Activated CD8-positive, alpha-beta memory T cell treated with anti-CD3 and anti-CD28 coated beads for 1 hour (primary cell): ENCODE measurements around the gene RAB36.

Experiments used
- DNase-seq, 2 donors: peaks; one replicate each; pipeline ENCODE4 v3.0.0-alpha.2; 2020; ENCODE audit warnings: low read depth in 1 of 2; ENCODE audit errors: extremely low read depth in 1 of 2

Gene RAB36

DNA sequence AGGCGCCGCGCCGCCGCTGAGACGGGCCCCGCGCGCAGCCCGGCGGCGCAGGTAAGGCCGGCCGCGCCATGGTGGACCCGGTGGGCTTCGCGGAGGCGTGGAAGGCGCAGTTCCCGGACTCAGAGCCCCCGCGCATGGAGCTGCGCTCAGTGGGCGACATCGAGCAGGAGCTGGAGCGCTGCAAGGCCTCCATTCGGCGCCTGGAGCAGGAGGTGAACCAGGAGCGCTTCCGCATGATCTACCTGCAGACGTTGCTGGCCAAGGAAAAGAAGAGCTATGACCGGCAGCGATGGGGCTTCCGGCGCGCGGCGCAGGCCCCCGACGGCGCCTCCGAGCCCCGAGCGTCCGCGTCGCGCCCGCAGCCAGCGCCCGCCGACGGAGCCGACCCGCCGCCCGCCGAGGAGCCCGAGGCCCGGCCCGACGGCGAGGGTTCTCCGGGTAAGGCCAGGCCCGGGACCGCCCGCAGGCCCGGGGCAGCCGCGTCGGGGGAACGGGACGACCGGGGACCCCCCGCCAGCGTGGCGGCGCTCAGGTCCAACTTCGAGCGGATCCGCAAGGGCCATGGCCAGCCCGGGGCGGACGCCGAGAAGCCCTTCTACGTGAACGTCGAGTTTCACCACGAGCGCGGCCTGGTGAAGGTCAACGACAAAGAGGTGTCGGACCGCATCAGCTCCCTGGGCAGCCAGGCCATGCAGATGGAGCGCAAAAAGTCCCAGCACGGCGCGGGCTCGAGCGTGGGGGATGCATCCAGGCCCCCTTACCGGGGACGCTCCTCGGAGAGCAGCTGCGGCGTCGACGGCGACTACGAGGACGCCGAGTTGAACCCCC lies 35.8 kb downstream of the RAB36 start:
- no peak for DNase-seq

- no peak for DNase-seq
These were observed 36.5 kb downstream of the RAB36 start for GRCh38 chr22:23181721-23182308.

- DNase-seq, result no peak
These were observed 37.2 kb downstream of the RAB36 start for GRCh38 chr22:23182309-23183060.

- no peak for DNase-seq
These were observed 37.9 kb downstream of the RAB36 start for GRCh38 chr22:23183061-23183698.

- DNase-seq, result no peak
These were observed 39.0 kb downstream of the RAB36 start for GRCh38 chr22:23184100-23184763.

- no peak for DNase-seq
These were observed 39.5 kb downstream of the RAB36 start for GRCh38 chr22:23184764-23185113.

GRCh38 chr22:23187211-23187610 lies 41.9 kb downstream of the RAB36 start:
- no peak for DNase-seq

DNA sequence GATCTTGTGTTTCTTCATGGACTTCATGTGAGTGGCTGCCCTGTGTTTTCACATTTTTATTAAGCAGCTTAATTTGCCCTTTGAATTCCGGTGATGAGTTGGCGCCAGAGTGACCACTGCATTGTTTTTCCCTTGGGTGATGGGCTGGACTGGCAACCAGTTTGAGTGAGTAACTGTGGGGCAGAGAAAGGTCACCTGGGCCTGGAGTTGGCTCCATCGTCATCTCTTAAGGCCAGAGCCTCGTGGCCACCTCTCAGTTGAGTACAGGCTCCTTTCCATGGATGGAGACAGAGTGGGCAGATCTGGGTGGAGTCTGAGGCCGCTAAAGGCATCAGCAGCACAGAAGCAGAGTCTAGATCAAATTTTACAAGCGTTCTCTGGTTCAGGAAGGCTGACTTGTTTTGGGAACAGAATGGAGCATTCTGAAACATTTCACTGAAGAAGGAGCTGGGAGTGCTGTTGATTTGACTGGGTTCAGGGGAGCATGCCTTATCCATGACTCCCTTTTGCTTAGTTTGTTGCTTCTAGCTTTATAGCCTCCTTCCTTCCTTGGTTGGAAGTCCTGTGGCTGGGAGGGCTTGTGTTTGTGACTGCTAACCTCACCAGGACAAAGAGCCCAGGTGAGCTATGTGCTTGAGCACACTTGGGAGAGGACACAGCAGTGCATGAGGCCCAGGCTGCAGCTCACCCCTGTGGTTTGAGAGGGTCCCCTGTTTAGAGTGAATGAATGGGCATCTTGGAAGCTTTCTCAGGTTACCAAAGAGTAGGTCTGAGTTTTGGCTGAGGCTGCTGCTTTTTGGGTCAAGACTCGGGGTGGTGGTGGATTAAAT lies 42.8 kb downstream of the RAB36 start:
- DNase-seq, result no peak

- DNase-seq, result no peak
These were observed 45.2 kb downstream of the RAB36 start for GRCh38 chr22:23190526-23190925.

DNA sequence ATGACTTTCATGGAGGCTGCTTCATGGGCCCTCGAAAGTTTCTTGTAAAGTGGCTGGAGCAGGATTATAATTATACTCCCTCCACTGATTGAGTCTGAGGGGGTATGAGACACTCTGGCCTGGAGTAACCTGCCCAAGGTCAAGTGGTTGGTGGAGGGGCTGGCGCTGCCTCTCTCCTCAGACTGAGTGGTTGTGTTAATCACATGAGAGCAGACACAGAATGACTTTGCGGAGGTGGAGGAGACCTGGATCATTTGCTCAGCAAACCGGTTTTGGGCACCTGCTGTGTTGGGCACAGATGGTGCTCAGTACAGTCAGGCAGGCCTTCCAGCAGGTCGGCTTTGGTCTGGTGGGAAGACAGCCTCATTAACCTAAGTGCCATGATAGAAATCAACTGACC lies 46.9 kb downstream of the RAB36 start:
- no peak for DNase-seq

DNA sequence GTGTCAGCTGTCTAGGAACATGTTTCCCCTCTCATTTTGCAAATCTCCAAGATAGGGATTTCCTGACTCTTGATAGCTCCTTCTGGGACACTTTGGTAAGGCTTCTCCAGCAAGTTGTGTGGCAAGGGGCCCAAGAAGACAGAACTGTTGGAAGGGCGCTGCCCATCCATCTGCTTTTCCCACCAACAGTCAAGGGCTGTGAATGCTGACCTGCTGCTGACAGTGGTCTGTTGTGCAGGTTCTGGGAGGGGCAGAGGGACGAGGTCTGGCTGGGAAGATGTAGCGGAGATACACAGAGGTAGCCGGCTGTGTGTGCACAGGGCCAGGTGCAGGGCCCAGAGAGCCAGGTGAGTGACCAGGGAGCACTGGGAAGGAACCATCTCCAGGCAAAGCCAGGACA lies 47.3 kb downstream of the RAB36 start:
- no peak for DNase-seq

- DNase-seq, result no peak
These were observed 48.0 kb downstream of the RAB36 start for GRCh38 chr22:23193196-23193827.

GRCh38 chr22:23193882-23194281 lies 48.6 kb downstream of the RAB36 start:
- DNase-seq, result no peak

DNA sequence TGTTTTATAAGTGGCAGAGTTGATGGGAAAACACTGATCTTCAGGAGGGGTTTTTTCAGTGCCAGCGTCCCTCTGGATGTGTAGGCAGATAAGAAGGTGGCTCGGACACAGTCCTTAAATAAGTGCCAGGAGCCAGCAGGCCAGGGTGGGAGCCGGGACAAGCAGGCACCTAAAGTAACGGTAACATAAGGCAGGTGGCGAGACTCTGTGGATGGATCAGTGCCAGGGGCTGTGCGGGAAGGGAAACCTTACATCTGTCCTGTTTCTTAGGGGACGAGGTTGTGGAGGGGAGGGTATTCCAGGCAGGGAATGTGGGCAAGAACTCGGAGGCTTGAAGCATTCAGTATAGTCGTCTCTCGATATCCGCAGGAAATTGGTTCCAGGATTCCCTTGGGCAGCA lies 50.9 kb downstream of the RAB36 start:
- DNase-seq, result no peak

GRCh38 chr22:23197836-23198235 lies 52.6 kb downstream of the RAB36 start:
- DNase-seq, result no peak

DNA sequence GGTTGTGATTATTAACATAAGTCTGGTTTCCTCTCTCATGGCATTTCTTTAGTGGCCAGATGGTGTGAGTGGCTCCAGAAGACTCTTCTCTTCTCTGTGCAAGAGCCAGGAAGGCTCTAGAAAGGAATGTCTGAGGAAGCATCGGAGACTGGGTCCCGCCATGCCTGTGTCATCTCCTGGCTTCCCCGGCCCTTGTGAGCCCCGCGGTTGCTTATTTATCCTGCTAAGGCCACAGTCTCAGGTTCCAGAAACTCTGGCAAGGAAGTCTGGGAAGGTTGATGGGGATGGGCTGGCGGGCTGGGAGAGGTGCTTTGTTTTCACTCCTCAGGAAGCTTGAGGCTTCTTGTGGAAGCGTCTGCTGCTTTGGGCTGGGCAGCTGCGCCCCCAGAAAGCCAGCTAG lies 53.9 kb downstream of the RAB36 start:
- no peak for DNase-seq

- no peak for DNase-seq
These were observed 55.6 kb downstream of the RAB36 start for GRCh38 chr22:23200898-23201297.

DNA sequence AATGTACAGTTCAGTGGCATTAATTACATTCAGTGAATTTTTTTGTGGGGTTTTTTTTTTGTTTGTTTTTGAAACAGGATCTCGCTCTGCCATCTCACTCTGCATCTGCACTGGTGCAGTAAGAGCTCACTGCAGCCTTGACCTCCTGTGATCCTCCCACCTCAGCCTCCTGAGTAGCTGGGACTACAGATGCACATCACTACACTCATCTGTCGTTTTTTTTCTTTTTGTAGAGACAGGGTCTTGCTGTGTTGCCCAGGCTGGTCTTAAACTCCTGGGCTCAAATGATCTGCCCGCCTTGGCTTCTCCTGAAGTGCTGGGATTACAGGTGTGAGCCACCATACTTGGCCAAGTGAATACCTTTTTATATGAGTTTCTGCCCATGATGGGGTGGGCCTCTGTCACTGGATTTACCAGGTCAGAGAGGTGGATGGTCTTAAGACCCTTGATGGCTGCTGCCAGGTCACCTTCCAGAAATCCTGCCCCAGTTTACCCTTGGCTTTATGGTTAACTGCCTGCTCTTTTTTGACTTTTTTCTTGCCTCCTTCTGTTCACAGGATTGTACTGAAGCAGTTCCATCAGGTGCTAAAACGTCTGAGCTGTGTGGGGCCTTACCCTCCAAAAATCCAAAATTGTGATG lies 57.7 kb downstream of the RAB36 start:
- no peak for DNase-seq

- DNase-seq, result no peak
These were observed 58.3 kb downstream of the RAB36 start for GRCh38 chr22:23203452-23204124.
